ENCODE results near the gene MS4A2.
"Not testable (repeated sequence)": the region's sequence is repeated elsewhere in the genome, so short reads cannot be mapped to it uniquely, and the experiment has no call there.

MS4A2 gene

DNA sequence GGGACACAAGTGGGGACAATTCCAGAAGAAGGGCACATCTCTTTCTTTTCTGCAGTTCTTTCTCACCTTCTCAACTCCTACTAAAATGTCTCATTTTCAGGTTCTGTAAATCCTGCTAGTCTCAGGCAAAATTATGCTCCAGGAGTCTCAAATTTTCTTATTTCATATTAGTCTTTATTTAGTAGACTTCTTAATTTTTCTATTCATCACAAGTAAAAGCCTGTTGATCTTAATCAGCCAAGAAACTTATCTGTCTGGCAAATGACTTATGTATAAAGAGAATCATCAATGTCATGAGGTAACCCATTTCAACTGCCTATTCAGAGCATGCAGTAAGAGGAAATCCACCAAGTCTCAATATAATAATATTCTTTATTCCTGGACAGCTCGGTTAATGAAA is at the start of gene MS4A2:
Gene MS4A2, plus strand, starts transcription at position 301 of the 400 bp plus-strand sequence. CDS start 102 bp downstream, outside the sequence.
- DNase-seq: no peak

DNA sequence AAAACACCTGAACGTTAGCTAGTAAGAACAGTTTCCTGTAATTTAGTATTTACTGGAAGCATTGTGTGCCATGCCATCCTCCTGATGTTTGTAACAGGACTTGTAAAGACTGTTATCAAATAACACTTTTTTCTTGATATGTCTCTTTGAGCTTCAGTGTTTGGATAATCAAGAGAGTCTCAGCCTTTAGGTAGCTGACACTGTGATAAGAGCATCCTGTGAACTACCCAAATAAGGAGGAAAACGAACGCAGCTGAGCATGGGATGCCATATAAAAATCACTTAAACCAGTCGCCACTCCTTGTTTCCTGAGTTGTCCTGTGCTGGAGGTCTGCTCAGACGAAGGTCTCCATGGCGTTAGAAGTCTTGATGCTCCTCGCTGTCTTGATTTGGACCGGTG is 48.4 kb upstream of the MS4A2 start, which contains the start of gene OOSP2:
Gene OOSP2, plus strand, starts transcription at position 301 of the 400 bp plus-strand sequence. Its CDS starts 51 bp downstream, at position 352.
- DNase-seq: no peak

DNA sequence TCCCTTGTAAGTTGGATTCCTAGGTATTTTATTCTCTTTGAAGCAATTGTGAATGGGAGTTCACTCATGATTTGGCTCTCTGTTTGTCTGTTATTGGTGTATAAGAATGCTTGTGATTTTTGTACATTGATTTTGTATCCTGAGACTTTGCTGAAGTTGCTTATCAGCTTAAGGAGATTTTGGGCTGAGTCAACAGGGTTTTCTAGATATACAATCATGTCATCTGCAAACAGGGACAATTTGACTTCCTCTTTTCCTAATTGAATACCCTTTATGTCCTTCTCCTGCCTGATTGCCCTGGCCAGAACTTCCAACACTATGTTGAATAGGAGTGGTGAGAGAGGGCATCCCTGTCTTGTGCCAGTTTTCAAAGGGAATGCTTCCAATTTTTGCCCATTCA is 38.0 kb upstream of the MS4A2 start:
- DNase-seq: not testable (repeated sequence)

GRCh38 chr11:60050839-60051238 is 37.6 kb upstream of the MS4A2 start:
- DNase-seq: not testable (repeated sequence)

DNA sequence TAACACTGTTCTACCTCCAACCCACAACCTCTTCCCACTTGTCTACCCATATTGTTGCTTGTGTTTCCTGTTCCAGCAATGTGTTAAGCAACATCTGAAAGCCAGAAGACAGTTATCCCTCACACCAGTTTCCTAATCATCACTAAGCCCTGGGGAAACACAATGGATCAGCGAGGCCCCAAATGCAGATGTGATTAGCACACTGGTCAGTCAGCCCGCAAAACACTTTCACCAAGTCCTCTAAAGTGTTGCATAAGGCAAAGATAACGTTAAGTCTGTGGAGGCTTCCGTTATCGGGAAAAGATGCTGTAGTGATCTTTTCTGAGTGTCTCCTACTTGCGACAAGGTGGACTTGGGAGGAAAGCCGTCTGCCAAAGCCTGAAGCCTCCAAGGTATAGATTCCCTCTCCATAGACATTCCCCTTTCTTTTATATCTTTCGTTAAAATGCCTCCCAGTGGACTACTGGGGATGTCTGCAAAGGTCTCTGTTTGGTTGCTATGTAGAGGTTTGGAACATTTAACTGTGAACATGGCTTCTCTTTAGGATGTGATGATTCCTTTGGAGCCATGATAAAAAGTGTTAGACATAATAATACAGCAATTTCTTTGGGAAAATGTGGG is 32.0 kb upstream of the MS4A2 start, which contains the start of gene MS4A3:
Gene MS4A3, plus strand, starts transcription at position 317 of the 621 bp plus-strand sequence. CDS start 4,496 bp downstream, outside the sequence.
- no peak for DNase-seq

DNA sequence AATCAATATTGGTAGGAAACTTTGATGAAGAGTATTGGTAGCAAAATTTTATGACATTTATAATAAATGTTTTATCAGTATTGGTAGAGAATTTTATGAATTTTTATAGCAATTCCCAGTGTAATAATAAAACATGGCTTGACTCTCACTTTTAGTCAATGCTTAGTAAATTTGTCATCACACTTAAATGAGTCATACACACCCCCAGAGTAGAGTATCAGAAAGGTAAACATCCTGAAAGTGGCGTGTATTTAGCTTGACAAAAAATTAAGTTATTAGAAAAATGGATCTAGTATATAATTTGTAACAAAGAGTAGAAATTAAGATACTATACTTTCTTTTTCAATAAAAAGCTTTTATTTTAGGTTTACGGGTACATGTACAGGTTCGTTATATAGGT is 29.4 kb upstream of the MS4A2 start:
- no peak for DNase-seq

DNA sequence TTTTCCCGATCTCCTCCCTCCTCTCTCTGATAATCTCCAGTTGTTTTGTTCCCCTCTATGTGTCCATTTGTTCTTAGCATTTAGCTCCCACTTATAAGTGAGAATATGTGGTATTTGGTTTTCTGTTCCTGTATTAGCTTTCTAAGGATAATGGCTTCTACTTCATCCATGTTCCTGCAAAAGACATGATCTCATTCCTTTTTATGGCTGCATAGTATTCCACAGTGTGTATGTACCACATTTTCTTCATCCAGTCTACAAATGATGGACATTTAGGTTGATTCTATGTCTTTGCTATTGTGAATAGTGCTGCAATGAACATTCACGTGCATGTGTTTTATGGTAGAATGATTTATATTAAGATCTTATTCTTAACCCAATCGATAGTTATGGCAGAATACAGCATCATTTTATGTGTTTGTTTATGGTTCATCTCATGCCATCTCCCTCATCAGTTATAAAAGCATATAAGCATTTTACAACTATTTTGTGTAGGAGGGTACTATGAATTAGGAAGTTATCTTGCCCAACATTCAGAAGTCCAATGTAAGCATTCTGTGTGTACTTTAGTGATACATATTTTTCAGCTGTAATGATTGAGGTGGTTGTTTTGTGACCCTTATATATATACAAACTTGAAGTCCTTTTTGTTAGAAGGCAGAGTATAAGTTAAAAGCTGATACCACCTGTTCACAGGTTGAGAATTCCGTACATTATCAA is 28.8 kb upstream of the MS4A2 start:
- DNase-seq: no peak

DNA sequence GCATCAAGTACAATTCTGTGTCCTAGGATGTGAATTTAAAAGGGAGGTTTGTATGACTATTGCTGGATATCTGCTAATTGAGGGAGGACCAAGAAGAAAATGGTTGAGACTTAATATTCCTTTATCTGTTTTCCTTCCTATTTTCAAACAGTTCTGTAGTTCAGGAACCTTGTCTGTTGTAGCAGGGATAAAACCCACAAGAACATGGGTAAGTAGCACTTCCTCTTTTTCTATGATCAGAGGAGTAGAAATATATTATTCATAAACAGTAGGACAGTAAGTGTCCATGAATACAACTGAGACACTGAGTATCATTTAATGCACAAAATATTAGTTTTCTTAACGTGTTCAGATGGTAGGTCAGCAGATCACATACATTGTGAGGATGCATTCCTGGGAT is 24.4 kb upstream of the MS4A2 start:
- DNase-seq: no peak

GRCh38 chr11:60065801-60066200 is 22.7 kb upstream of the MS4A2 start:
- no peak for DNase-seq

- DNase-seq: no peak
Measured at GRCh38 chr11:60069450-60069849, 19.0 kb upstream of the MS4A2 start.

DNA sequence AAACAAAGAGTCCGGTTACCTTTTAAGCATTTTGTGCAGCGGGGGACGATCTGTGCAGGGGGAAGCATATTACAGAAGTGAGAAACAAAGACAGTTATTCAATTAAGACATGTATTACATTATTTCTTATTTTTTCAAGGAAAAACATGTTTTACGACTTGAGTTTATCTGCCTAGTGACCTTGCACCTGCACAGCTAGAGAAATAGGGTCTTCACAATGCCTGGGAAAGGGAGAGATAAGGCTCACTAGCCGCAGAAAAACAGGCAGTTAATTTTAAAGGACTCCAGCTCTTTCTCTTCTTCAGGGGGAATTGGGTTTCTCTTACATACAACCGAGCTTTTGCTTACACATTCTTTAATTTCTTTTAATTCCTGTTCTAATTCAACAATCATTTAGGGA is 16.8 kb upstream of the MS4A2 start:
- DNase-seq: not testable (repeated sequence)

GRCh38 chr11:60077216-60077817 is 11.1 kb upstream of the MS4A2 start:
- no peak for DNase-seq

- no peak for DNase-seq
Measured at GRCh38 chr11:60077981-60078380, 10.5 kb upstream of the MS4A2 start.

DNA sequence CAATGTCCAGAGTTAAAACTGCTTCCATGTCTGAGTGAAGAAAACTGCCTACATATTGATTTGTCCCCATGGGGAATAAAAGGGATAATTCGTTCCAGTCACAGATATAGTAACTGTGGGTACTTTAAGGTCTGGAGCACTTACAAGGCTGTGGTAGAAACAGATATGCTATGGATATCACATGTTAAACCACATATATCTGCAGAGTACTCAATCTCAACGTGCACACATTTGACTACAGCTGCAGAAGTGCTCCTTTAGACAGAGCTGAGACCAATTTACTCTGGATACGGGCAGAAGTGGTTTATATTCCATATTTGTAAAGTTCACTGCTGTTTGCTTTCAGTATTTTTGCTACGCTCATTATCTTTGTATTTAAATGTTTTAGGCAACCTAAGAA is 9.7 kb upstream of the MS4A2 start:
- no peak for DNase-seq

- no peak for DNase-seq
Measured at GRCh38 chr11:60080535-60080934, 7.9 kb upstream of the MS4A2 start.

GRCh38 chr11:60084631-60085273 is 3.7 kb upstream of the MS4A2 start:
- DNase-seq: no peak

GRCh38 chr11:60085909-60086308 is 2.6 kb upstream of the MS4A2 start:
- no peak for DNase-seq

GRCh38 chr11:60087239-60087638 is 1.2 kb upstream of the MS4A2 start:
- DNase-seq: no peak

DNA sequence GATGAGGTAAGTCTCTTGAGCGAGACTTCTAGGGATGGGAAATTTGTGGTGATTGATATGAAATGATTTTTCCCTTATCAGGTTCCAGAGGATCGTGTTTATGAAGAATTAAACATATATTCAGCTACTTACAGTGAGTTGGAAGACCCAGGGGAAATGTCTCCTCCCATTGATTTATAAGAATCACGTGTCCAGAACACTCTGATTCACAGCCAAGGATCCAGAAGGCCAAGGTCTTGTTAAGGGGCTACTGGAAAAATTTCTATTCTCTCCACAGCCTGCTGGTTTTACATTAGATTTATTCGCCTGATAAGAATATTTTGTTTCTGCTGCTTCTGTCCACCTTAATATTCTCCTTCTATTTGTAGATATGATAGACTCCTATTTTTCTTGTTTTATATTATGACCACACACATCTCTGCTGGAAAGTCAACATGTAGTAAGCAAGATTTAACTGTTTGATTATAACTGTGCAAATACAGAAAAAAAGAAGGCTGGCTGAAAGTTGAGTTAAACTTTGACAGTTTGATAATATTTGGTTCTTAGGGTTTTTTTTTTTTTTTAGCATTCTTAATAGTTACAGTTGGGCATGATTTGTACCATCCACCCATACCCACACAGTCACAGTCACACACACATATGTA is 7.1 kb downstream of the MS4A2 start:
- no peak for DNase-seq

DNA sequence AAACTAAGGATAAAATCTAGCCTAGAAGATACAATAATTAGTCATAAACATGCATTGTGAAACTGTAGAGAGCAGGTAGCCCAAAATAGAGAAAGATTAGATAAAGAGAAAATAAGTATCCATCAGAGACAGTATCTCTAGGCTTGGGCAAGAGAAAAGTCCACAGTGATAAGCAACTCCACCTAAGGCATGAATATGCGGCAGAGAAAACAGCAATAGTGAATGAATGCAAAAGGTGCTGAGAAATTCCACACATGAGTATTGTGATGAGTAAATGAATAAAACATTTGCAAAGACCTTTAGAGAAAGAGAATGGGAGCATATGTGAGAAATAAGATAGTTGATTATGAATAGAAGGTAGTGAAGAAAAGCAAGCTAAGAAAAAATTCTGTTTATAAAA is 8.7 kb downstream of the MS4A2 start:
- no peak for DNase-seq

DNA sequence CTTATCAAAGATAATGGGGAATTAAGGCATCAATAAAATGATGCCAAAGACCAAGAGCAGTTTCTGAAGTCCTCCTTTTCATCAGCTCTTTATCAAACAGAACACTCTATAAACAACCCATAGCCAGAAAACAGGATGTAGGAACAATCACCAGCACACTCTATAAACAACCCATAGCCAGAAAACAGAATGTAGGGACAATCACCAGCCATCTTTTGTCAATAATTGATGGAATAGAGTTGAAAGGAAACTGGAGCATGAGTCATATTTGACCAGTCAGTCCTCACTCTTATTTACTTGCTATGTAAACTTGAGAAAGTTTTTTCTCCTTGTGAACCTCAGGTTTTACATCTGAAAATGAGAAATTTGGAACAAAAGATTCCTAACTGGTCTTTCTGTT is 10.0 kb downstream of the MS4A2 start:
- DNase-seq: no peak

- no peak for DNase-seq
Measured at GRCh38 chr11:60100516-60100915, 12.1 kb downstream of the MS4A2 start.

GRCh38 chr11:60101368-60101767 is 12.9 kb downstream of the MS4A2 start:
- not testable (repeated sequence) for DNase-seq

All from stimulated activated CD4-positive, alpha-beta T cell treated with anti-CD3 and anti-CD28 coated beads, Interleukin-2, amount 100 ng/mL, for 24 hours (primary cell).